Fibroblast of pulmonary artery (primary cell): ENCODE data around the gene P4HA1.
"Not testable (repeated sequence)": the region's sequence is repeated elsewhere in the genome, so short reads cannot be mapped to it uniquely, and the experiment has no call there.

Experiments
- DNase-seq: peaks from one replicate; pipeline ENCODE4 v3.0.0-alpha.2; 2010; ENCODE audit warnings: low read depth
- H3K4me3 ChIP-seq: replicated peaks from 2 replicates; pipeline ENCODE4 v1.5.1; 2011; ENCODE audit warnings: low read depth, mild to moderate bottlenecking, control low read depth, low read length, moderate library complexity
- CTCF ChIP-seq: IDR thresholded peaks from 2 replicates; pipeline ENCODE4 v1.5.1; 2011; ENCODE audit warnings: mild to moderate bottlenecking, control low read depth, low read length, inconsistent platforms; ENCODE audit errors: missing control alignments

P4HA1 gene

GRCh38 chr10:73044378-73045285 is 52.0 kb downstream of the P4HA1 start:
- H3K4me3 ChIP-seq, result no peak overlapping the region
- peak; percentile 94 for DNase-seq

DNA sequence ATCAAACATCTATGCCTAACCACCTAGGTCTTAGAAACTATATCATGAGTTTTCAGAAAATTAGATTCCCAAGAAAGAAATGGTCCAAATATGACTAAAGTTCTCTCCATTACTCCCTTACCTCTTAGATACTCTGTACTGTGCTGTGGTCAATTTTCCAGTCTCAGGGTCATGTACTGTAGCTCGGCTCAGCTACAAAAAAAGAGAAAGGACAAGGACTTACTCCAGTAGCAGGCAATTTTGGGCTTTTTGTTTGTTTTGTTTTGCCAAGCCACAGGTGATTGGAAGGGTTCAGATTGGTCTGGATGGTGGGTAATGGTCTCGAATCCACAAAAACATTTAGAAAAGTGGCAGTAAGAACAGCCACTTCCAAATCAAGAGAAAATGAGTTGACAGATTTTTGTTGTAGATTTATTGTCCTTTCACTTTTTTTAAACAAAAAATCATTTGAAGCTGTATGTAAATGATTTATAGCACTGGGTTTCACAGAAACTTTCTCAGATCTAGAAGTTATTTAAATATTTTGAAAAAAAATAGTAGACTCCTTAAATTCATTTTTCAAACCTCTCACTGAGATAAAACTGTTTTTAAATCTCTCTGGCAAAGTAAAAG is 52.8 kb downstream of the P4HA1 start:
- DNase-seq, result no peak
- TF ChIP-seq CTCF, result no peak
- no peak overlapping the region for H3K4me3 ChIP-seq

More at GRCh38 chr10:73044378-73045285, 52.0 kb downstream of the P4HA1 start:
- no peak for TF ChIP-seq CTCF

DNA sequence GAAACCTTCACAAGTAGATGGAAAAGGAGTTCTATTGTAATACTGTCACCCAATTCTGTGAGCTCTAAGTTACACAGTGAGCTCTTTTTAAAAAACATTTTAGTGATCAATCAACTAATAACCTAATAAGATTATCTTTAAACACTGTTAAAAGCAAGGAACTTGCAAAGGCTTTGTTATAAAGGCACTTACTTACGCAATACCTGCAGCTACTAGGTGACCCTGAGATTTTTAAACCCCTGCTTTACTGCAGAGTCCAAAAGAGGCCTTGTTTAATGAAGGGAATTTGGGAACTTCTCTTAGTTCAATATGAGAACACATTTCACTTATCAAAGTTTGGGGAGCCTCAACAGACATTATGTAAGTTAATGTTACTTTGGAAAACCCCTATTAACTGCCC is 53.3 kb downstream of the P4HA1 start:
- no peak overlapping the region for H3K4me3 ChIP-seq
- DNase-seq, result no peak
- TF ChIP-seq CTCF, result no peak

DNA sequence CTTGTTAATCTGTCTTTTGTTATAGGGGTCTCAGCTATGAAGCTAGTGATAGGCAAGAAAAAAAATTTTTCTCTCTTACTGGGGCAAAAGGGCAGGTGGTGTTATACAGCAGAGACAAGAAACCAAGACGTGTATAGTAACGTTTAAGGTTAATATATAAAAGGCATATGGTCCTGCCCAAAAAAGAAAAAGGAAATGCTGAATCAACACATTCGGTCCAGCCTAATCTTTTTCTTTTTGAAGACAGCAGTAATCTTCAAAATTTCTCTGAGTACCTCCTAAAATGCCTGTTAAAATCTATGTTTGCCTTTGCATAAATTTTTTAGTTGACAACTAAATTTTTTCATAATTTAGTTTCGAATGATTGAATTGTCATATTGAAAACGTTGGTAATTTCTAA is 54.5 kb downstream of the P4HA1 start:
- no peak overlapping the region for H3K4me3 ChIP-seq
- no peak for DNase-seq
- no peak for TF ChIP-seq CTCF

GRCh38 chr10:73039635-73040034 is 57.0 kb downstream of the P4HA1 start:
- TF ChIP-seq CTCF, result no peak
- H3K4me3 ChIP-seq, result no peak overlapping the region
- DNase-seq, result peak; percentile 53

DNA sequence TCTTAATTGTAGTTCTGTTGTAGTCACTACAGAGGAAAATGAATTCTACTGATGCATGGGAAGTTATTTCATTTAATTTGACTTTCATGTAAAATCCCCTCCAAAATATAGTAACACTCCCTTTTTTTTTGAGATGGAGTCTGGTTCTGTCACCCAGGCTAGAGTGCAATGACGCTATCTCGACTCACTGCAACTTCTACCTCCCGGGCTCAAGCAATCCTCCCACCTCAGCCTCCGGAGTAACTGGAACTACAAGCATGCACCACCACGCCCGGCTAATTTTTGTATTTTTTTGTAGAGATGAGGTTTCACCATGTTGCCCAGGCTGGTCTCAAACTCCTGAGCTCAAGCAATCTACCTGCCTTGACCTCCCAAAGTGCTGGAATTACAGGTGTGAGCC is 60.4 kb downstream of the P4HA1 start:
- not testable (repeated sequence) for H3K4me3 ChIP-seq, DNase-seq

DNA sequence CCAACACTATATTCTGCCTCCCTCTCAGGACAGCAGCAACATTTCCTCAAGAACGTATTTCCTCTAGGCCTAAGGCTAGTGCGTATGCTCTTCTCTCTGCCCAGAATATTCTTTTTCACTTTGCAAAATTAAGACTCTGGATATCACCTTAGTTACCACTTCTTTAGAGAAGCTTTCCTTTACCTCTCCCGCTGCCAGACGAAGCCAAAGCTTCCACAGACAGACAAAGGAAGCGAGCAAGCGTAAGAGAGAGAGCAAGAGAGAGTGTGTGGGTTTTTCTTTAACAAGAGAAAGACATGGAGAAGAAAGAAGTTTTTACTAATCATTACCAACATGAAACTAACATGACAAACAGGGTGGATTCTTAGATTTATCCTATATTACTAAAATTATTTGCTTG is 64.1 kb downstream of the P4HA1 start:
- no peak for DNase-seq
- H3K4me3 ChIP-seq, result no peak overlapping the region
- TF ChIP-seq CTCF, result no peak

GRCh38 chr10:73026623-73027022 is 70.0 kb downstream of the P4HA1 start:
- H3K4me3 ChIP-seq, DNase-seq: not testable (repeated sequence)

- not testable (repeated sequence) for DNase-seq, H3K4me3 ChIP-seq
Measured at GRCh38 chr10:73023455-73024070, 73.1 kb downstream of the P4HA1 start.

GRCh38 chr10:73022961-73023360 is 73.7 kb downstream of the P4HA1 start:
- DNase-seq, H3K4me3 ChIP-seq: not testable (repeated sequence)

DNA sequence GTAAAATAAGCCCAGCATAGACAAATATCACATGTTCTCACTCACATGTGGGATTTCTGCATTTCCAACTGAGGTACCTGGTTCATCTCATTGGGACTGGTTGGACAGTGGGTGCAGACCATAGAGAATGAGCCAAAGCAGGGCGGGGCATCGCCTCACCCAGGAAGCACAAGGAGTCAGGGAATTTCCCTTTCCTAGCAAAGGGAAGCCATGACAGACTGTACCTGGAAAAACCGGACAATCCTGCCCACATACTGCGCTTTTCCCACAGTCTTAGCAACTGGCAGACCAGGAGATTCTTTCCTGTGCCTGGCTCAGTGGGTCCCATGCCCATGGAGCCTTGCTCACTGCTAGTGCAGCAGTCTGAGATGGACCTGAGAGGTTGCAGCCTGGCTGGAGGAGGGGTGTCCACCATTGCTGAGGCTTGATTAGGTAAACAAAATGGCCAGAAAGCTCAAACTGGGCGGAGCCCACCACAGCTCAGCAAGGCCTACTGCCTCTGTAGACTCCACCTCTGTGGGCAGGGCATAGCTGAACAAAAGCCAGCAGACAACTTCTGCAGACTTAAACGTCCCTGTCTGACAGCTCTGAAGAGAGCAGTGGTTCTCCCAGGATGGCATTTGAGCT is 75.0 kb downstream of the P4HA1 start:
- not testable (repeated sequence) for H3K4me3 ChIP-seq, DNase-seq
